ENCODE results near the gene ADSL. TPM values are rescaled to one million over a fixed set of nuclear protein-coding genes. Genes with fewer than 3 reads are reported as not detected.

Gene ADSL
- total RNA-seq, 2 donors from 2014 or later: 35.5 to 47.1 TPM

GRCh38 chr22:40324468-40325305, 21.6 kb upstream of the ADSL start:
- intact Hi-C loops (cut with DNase I): loop anchor here in 1 of 2 donors (10.0 kb wide), 1 partner anchor 270 kb away; no protein-coding TSS in a partner anchor
- no peak for DNase-seq (ENCODE audit: low spot score)

DNA sequence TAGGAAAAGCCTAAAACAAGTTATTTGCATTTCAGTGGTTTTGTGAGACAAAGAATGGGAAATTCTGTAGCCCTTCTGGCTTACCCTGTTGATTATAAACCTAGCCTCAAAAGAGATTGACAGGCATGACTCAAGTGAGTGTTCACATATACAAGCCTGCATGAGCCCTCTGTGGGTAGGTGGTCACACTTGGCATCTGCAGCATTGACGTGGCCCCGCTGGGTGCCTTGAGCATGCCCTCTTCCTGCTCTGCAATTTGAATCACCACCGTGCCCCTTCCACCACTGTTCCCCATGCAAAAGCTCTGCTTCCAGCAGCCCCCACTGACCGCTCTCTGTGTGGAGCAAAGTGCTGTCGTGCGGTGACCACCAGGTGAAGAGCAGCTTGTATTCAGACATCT, 21.0 kb upstream of the ADSL start:
- DNase-seq (ENCODE audit: low spot score): no peak
- intact Hi-C loops (cut with DNase I): loop anchor here in 1 of 2 donors (10.0 kb wide), 1 partner anchor 271 kb away; no protein-coding TSS in a partner anchor

- intact Hi-C loops (cut with DNase I): loop anchor here in 1 of 2 donors (10.0 kb wide), 1 partner anchor 272 kb away; no protein-coding TSS in a partner anchor
- DNase-seq (ENCODE audit: low spot score): no peak
These were observed 19.2 kb upstream of the ADSL start for GRCh38 chr22:40326905-40327735.

DNA sequence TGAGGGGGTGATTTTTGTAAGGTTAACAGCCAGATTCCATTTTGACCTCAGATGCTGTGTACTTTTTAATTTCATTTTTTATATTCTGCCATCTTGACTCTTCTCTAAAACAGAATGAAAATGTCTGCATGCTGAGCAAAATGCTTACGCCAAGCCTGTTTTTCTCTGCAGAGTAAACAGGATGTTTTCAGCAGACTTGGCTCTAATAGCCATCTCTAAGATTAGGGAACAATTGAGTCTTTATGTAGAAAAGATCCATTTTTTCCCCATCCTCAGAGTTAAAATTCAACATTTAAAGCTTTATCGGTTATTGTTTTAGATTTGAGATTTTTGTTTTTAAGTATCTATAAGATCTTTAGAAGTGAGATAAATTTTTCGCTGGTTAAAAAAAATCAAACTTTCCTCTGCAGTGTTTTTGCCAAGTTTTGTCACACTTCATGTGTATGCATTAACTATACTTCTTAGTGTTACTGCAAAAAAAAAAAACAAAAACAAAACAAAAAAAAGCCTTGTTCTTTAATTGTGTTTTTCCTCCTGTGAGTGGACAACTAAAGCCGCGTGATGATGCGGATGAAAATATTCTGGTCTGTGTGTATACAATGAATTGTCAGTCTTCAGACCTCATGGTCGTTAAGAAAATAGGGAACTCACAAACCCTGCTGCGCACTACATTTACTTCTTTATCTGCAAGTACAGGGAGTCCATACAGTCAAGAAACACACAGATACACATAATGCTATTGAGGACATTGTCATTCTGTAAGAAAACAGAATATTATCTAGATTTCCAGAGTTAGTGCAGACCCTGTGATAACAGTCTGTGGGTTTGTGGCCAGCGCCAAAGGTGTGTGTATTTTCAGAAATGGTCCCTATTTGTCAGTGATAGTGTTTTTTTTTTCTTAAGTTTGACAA, 17.5 kb upstream of the ADSL start:
- DNase-seq (ENCODE audit: low spot score): no peak
- intact Hi-C loops (cut with DNase I): loop anchor here in 1 of 2 donors (10.0 kb wide), 1 partner anchor 274 kb away; no protein-coding TSS in a partner anchor

DNA sequence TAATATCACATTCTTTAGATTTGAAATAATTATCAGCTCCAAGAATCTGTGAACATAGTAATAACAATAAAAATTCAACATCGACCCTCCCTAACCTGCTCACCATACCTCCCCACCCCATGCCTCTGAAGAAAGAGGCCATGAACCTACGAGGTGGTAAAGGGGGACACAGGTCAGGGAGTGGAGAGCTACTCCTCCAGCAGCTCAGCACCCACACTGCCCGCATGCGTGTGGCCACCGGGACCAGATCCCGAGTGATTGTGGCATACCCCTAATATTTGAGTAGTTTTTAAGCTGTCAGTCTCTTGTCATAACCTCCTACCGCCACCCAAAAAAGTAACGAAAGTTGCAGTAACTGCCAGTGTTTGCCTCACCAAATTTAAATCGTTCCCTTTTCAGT, 16.8 kb upstream of the ADSL start:
- intact Hi-C loops (cut with DNase I): loop anchor here in 1 of 2 donors (10.0 kb wide), 1 partner anchor 275 kb away; no protein-coding TSS in a partner anchor
- no peak for DNase-seq (ENCODE audit: low spot score)

DNA sequence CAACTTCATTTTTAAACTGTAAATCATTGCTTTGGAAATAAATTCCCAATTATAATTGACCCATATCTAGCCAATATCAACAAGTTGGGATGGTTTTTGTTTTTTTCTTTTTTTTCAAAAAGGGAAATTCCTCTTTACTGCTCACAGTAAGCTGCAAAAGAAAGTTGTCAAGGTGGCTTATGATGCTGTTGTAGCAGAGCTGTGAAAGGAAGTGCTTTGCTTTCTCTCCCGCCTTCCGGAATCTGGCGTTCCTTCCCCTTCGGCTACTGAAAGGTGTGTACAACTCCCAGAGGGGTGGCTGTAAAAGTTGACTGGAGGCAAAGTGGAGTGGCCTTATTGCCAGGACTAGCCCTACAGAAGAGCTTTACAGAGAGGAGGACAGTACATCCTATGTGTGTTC, 16.2 kb upstream of the ADSL start:
- no peak for DNase-seq (ENCODE audit: low spot score)
- intact Hi-C loops (cut with DNase I): loop anchor here in 1 of 2 donors (10.0 kb wide), 1 partner anchor 45 kb away; no protein-coding TSS in a partner anchor

- DNase-seq (ENCODE audit: low spot score): no peak
- intact Hi-C loops (cut with DNase I): loop anchor here in 1 of 2 donors (10.0 kb wide), 1 partner anchor 46 kb away; no protein-coding TSS in a partner anchor
These were observed 15.7 kb upstream of the ADSL start for GRCh38 chr22:40330615-40331014.

DNA sequence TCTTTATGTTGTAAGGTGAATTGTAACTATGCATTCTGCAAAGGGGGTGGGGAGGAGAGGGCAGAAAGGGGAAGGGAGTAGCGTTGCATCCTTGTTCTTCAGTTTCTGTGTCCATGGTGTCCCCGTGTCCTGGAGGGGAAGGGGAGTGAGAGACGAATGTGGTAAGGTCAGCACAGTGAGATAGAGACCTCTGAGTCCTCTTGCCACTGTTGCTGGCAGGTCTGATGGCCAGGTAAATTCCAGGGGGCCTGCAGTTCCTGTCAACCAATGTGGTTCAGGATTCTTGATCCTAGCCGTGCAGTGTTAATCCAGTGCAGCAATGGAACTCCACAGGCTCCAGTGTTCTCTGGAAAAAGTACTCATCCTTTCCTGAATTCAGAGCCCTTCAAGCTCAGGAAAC, 14.6 kb upstream of the ADSL start:
- intact Hi-C loops (cut with DNase I): loop anchor here in 1 of 2 donors (10.0 kb wide), 1 partner anchor 47 kb away; no protein-coding TSS in a partner anchor
- no peak for DNase-seq (ENCODE audit: low spot score)

- intact Hi-C loops (cut with DNase I): loop anchor here in 1 of 2 donors (10.0 kb wide), 1 partner anchor 48 kb away; no protein-coding TSS in a partner anchor
These were observed 13.9 kb upstream of the ADSL start for GRCh38 chr22:40332319-40332781.

DNA sequence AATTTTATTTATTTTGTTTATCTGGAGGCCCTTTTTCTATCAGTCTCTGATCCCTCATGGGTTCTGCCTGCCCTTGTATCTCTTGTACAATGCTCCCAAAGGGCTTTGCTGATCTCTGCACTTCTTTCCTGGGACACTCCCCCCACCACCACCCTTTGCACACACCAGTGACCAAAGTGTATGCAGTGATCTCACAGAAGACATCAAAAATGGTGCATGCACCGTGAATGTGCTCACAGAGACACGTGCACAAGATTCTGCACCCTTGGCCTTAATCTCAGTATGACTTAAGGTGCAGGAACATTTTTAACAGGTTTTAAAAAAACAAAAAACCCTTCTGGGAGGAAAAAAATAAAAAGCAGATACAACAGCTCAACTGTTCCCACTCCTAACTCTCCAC, 12.2 kb upstream of the ADSL start:
- no peak for DNase-seq (ENCODE audit: low spot score)
- intact Hi-C loops (cut with DNase I): loop anchor here in 1 of 2 donors (10.0 kb wide), 1 partner anchor 49 kb away; no protein-coding TSS in a partner anchor

More at GRCh38 chr22:40332319-40332781, 13.9 kb upstream of the ADSL start:
- DNase-seq (ENCODE audit: low spot score): no peak

DNA sequence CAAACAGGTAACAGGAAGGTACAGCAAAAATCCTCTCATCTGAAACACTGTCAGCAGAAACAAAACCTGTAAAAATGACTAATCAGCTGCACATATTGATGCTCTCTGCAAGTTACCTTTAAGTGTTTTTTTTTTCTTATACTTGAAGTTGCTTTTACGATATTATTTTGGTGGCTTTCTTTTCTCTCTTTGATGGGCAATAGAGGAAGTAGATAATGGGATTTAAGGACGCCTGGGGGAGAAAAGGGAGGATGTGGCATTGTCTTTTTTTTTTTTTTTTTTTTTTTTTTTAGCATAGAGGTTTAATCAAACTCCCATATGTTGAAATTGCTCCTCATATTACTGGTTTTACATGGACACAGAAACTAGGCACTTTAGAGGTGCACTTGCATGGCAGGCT, 11.4 kb upstream of the ADSL start:
- intact Hi-C loops (cut with DNase I): loop anchor here in 1 of 2 donors (10.0 kb wide), 1 partner anchor 50 kb away; no protein-coding TSS in a partner anchor
- no peak for DNase-seq (ENCODE audit: low spot score)

DNA sequence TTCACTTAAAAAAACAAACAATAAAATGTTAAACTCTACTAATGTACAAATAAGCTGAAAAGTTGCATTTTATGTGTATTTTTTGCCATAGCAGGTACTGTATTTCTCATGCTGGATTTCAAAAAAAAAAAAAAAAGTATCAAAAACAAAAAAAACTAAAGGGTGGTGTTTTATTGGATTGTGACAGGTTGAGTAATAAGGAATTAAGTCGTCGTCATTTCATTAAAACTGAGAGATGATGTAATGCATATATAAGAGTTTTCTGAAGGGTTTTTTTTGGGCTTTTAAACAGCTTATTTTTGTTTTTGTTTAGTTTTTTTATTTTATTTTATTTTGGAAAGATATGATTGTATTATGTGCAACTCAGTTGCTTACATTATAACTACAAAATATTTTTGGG, 10.9 kb upstream of the ADSL start:
- intact Hi-C loops (cut with DNase I): loop anchor here in 1 of 2 donors (10.0 kb wide), 1 partner anchor 51 kb away; no protein-coding TSS in a partner anchor
- no peak for DNase-seq (ENCODE audit: low spot score)

DNA sequence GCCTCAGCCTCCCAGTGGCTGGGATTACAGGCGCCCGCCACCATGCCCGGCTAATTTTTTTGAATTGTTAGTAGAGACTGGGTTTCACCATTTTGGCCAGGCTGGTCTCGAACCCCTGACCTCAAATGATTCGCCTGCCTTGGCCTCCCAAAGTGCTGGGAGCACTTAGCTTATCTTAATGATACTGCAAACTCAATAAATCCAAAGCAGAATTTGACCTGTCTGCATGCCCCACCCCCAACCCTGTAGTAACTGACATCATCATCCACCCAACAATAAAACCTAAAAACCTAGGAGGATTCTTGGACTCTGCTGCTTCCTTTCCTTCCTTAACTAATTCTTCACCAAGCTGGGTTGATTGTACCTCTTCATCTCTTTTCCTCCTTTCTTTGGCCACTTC, 6.3 kb upstream of the ADSL start:
- intact Hi-C loops (cut with DNase I): loop anchor here (10.0 kb wide), 2 partner anchors 295 to 785 kb away; no protein-coding TSS in a partner anchor

DNA sequence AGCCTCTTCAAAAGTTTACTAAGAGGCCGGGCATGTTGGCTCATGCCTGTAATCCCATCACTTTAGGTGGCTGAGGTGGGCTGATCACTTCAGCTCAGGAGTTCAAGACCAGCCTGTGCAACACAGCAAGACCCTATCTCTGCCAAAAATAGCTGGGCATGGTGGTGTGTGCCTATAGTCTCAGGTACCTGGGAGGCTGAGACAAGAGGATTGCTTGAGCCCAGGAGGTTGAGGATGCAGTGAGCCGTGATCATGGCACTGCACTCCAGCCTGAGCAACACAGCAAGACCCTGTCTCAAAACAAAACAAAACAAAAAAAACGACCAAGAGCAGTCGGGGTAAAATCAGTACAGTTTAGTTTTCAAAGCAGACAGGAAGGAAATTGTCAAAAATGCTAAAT, 4.7 kb upstream of the ADSL start:
- no peak for DNase-seq (ENCODE audit: low spot score)
- intact Hi-C loops (cut with DNase I): loop anchor here (10.0 kb wide), 2 partner anchors 297 to 787 kb away; no protein-coding TSS in a partner anchor

More for the DNA sequence above, 6.3 kb upstream of the ADSL start:
- DNase-seq (ENCODE audit: low spot score): no peak

GRCh38 chr22:40342521-40342920, 3.8 kb upstream of the ADSL start:
- DNase-seq (ENCODE audit: low spot score): no peak
- intact Hi-C loops (cut with DNase I): loop anchor here (10.0 kb wide), 2 partner anchors 298 to 788 kb away; no protein-coding TSS in a partner anchor

- intact Hi-C loops (cut with DNase I): loop anchor here (10.0 kb wide), 2 partner anchors 300 to 790 kb away; no protein-coding TSS in a partner anchor
- no peak for DNase-seq (ENCODE audit: low spot score)
These were observed 1.0 kb upstream of the ADSL start for GRCh38 chr22:40345271-40345670.

- DNase-seq (ENCODE audit: low spot score): no peak
- intact Hi-C loops (cut with DNase I): loop anchor here (10.0 kb wide), 2 partner anchors 301 to 791 kb away; no protein-coding TSS in a partner anchor
These were observed 500 bp upstream of the ADSL start for GRCh38 chr22:40345815-40346184.

DNA sequence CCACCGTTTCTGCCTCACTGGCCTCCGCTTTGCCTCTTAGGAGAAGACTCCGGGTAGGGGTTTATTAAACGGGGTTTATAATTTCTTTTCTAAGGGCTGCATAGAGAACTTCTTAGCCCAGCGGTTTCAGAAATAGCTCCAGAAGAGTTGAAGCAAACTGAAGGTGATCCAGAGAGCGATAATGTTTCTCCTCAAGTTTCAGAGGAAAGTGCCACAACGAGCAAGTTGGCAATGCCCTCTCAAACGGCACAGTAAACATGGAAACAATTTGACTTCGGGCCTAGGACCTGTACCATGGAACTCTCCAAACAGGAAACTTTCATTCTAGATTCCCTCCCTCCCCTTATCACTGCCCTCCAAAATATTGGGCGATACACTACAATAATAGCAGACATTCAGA, 1.0 kb downstream of the ADSL start:
- intact Hi-C loops (cut with DNase I): loop anchor here (10.0 kb wide), 2 partner anchors 302 to 792 kb away; no protein-coding TSS in a partner anchor
- DNase-seq (ENCODE audit: low spot score): no peak
